ENCODE measurements around the gene RPL12. TPM values are rescaled to one million over a fixed set of nuclear protein-coding genes. Genes with fewer than 3 reads are reported as not detected.
A peak's percentile ranks its signal among the peaks of the same experiment; 100 is the strongest.

The RPL12 gene
- total RNA-seq, 1 donor from 2014 or later = 3,182 TPM

- no peak for DNase-seq (ENCODE audit: low read depth)
- TF ChIP-seq CTCF (conservative IDR thresholded peaks at IDR 0.05; ENCODE audit: low read depth, low read length) = no peak
- no peak overlapping the region for H3K4me3 ChIP-seq (ENCODE audit: low read depth, low read length)
Observed at GRCh38 chr9:127457191-127457878, 6.1 kb upstream of the RPL12 start.

GRCh38 chr9:127455324-127455992 is 4.3 kb upstream of the RPL12 start:
- no peak overlapping the region for H3K4me3 ChIP-seq (ENCODE audit: low read depth, low read length)
- DNase-seq (ENCODE audit: low read depth) = no peak
- TF ChIP-seq CTCF (conservative IDR thresholded peaks at IDR 0.05; ENCODE audit: low read depth, low read length) = peak; percentile 50

DNA sequence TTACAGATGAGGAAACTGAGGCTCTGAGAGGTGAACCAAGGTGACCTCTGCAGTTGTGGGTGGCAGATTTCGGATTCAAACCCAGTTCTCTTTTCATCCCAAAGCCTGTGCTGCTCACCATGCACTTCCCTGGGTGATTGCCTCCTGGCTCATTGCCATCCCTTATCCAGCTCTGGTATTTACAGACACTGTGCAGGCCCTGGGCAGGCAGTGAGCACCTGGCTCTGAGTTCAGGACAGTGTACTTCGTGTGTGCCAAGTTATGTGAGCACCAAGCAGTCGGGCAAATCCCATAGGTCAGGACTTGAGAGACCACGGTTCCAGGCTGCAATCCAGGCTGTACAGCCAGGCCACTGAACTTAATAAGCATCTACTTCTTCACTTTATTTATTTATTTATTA is 1.5 kb upstream of the RPL12 start:
- TF ChIP-seq CTCF (conservative IDR thresholded peaks at IDR 0.05; ENCODE audit: low read depth, low read length) = no peak
- peak overlapping the region; percentile 97 for H3K4me3 ChIP-seq (ENCODE audit: low read depth, low read length)
- no peak for DNase-seq (ENCODE audit: low read depth)

DNA sequence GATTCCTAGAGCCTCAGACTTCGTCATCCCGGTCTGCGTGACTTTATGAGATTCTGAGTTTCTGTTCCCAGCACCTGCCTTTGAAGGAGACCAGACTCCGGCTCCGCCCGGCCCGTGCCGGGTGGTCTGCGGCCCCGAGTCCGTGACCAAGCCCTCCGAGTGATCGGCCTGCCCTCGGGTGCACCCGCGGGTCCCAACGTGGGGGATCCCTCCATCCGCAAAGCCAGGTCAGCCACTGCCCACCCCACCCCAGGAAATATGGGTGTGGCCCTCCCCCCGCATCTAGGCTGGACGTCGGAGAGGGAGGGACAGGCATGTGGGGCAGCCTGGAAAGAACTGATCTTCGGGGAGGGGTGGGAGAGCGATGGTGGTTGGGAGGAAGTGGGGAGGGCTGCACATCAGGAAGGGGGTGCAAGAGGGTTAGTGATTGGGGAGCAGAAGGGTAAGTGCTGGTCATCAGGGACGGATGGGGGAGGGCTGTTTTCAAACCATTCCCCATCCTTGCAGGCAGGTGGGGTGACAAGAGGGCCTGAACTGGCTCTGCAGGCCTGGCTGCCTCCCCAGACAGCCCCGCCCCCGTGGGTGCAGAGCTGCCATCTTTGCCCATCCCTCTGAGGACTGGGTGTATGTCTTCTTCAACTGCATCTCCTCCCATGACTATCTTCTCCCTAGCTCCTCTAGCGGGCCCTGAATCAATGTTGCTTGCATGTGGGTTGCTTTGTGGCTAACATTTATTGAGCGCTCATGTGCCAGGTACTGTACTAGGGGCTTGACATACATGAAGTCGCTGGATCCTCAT is 851 bp upstream of the RPL12 start:
- H3K4me3 ChIP-seq (ENCODE audit: low read depth, low read length) = peak overlapping the region; percentile 97
- DNase-seq (ENCODE audit: low read depth) = no peak
- TF ChIP-seq CTCF (conservative IDR thresholded peaks at IDR 0.05; ENCODE audit: low read depth, low read length) = no peak

- no peak for TF ChIP-seq CTCF (conservative IDR thresholded peaks at IDR 0.05; ENCODE audit: low read depth, low read length)
- DNase-seq (ENCODE audit: low read depth) = no peak
- H3K4me3 ChIP-seq (ENCODE audit: low read depth, low read length) = peak overlapping the region; percentile 97
Observed at GRCh38 chr9:127451608-127451857, 327 bp upstream of the RPL12 start.

GRCh38 chr9:127450243-127450760 is 904 bp downstream of the RPL12 start:
- no peak for TF ChIP-seq CTCF (conservative IDR thresholded peaks at IDR 0.05; ENCODE audit: low read depth, low read length)
- no peak for DNase-seq (ENCODE audit: low read depth)
- H3K4me3 ChIP-seq (ENCODE audit: low read depth, low read length) = peak overlapping the region; percentile 97
